Osteocyte (in vitro differentiated cells): ENCODE measurements around the gene ING1. TPM values are rescaled to one million over a fixed set of nuclear protein-coding genes. Genes with fewer than 3 reads are reported as not detected.
"Not testable (repeated sequence)": the region's sequence is repeated elsewhere in the genome, so short reads cannot be mapped to it uniquely, and the experiment has no call there.

Experiments
- DNase-seq: peaks from one replicate; pipeline ENCODE4 v3.0.0; 2021; ENCODE audit warnings: mixed read lengths; ENCODE audit not compliant: unreplicated experiment; ENCODE audit errors: extremely low spot score
- H3K27ac Mint-ChIP-seq: one replicate; pipeline ENCODE4 v1.8.0; 2021; ENCODE audit warnings: mild to moderate bottlenecking, mixed read lengths; ENCODE audit not compliant: unreplicated experiment
- H3K27me3 Mint-ChIP-seq: one replicate; pipeline ENCODE4 v1.8.0; 2021; ENCODE audit warnings: mixed read lengths; ENCODE audit not compliant: unreplicated experiment
- H3K36me3 Mint-ChIP-seq: one replicate; pipeline ENCODE4 v1.8.0; 2021; ENCODE audit warnings: mixed read lengths; ENCODE audit not compliant: unreplicated experiment
- H3K4me1 Mint-ChIP-seq: one replicate; pipeline ENCODE4 v1.8.0; 2021; ENCODE audit warnings: mixed read lengths; ENCODE audit not compliant: unreplicated experiment
- H3K4me3 Mint-ChIP-seq: one replicate; pipeline ENCODE4 v1.8.0; 2021; ENCODE audit warnings: mild to moderate bottlenecking, moderate library complexity, mixed read lengths; ENCODE audit not compliant: unreplicated experiment
- H3K9me3 Mint-ChIP-seq: one replicate; pipeline ENCODE4 v1.8.0; 2021; ENCODE audit warnings: mixed read lengths; ENCODE audit not compliant: unreplicated experiment
- CTCF ChIP-seq: fragments of 200-600 bp; sonication (generic); IDR thresholded peaks from 2 replicates; pipeline ENCODE4 v1.5.0; 2021; ENCODE audit warnings: antibody characterized with exemption, mild to moderate bottlenecking, moderate library complexity
- total RNA-seq: library from RNA; stranded (reverse); gene quantifications from 2 replicates; pipeline ENCODE4 v1.2.1, GENCODE V29; 2021

Gene ING1
- total RNA-seq, 1 donor from 2014 or later = 23.2 TPM

- TF ChIP-seq CTCF = no peak
- Mint-ChIP-seq H3K36me3 (peaks cover 32% of the 10 kb centered on the region), H3K4me3 (no peak overlapping the region), H3K4me1 (peaks cover 34% of the 10 kb centered on the region), H3K27ac (no peak overlapping the region), H3K9me3 (no peaks in the 10 kb centered on the region), H3K27me3 (no peaks in the 10 kb centered on the region)
- no peak for DNase-seq
Measured at GRCh38 chr13:110700641-110701040, 12.9 kb upstream of the ING1 start.

DNA sequence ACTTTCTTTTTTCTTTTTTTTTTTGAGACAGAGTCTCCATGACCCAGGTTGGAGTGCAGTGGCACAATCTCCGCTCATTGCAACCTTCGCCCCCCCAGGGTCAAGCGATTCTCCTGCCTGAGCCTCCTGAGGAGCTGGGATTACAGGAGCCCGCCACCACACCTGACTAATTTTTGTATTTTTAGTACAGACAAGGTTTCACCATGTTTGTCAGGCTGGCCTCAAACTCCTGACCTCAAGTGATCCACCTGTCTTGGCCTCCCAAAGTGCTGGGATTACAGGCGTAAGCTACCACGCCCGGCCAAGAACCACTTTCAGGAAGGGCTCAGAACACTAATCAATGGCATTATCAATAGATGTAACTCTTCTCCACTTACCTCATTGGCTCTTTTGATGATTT is 12.4 kb upstream of the ING1 start:
- DNase-seq, H3K27me3 Mint-ChIP-seq, H3K27ac Mint-ChIP-seq, H3K4me3 Mint-ChIP-seq, H3K9me3 Mint-ChIP-seq: not testable (repeated sequence)
- Mint-ChIP-seq H3K4me1 (peaks cover 34% of the 10 kb centered on the region), H3K36me3 (peaks cover 32% of the 10 kb centered on the region)

- Mint-ChIP-seq H3K27me3 (no peaks in the 10 kb centered on the region), H3K4me3 (peak overlapping the region; percentile 50), H3K9me3 (no peaks in the 10 kb centered on the region), H3K4me1 (peaks cover 40% of the 10 kb centered on the region), H3K27ac (peak overlapping the region; percentile 86), H3K36me3 (peaks cover 27% of the 10 kb centered on the region)
- TF ChIP-seq CTCF = no peak
- DNase-seq = no peak
Measured at GRCh38 chr13:110702089-110702488, 11.4 kb upstream of the ING1 start.

DNA sequence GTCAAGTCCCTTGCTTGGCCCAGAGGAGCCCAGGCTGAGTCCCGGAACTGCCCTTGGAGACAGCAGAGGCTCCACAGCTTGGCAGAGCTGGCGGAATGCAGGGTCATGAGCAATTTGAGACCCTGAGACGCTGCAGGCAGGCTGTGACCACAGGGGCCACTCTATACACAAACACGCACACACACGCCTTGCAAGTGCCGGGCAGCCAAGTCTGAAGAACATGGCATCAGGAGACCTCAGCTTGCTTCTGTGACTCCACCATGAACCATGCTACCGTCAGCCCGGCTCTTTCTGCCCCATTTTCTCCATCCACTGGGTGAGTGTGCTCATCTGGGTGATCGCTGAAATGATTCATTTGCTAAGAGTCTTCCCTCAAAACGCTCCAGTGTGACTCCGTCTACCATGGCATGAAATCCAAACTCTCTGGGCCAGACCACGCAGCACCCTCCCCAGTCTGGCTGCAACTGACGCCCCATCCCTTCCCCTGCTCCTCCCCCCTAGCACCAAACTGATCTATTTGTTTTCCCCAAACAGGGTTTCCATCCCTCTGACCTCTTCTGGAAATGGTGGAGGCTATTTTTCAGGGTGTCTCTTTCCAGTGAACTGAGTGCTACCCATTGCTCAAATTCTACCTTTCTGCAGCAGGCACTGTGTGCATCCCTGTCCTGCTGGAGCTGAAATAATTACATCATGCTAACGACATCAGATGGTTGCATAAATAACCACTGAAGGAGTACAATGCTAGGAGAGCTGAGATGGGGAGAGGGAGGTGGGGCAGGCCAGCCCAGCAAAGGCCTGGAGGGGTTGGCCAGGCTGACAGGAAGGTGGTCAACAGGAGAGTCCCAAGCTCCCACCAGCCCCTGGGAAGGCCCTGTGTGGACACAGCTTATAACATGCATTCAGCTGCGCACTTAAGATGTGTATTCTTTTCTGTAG is 10.6 kb upstream of the ING1 start:
- Mint-ChIP-seq H3K27me3 (no peaks in the 10 kb centered on the region), H3K4me1 (peaks cover 42% of the 10 kb centered on the region), H3K36me3 (peaks cover 24% of the 10 kb centered on the region), H3K27ac (peak overlapping the region; percentile 86), H3K4me3 (peak overlapping the region; percentile 51), H3K9me3 (no peaks in the 10 kb centered on the region)
- no peak for TF ChIP-seq CTCF
- DNase-seq = no peak

DNA sequence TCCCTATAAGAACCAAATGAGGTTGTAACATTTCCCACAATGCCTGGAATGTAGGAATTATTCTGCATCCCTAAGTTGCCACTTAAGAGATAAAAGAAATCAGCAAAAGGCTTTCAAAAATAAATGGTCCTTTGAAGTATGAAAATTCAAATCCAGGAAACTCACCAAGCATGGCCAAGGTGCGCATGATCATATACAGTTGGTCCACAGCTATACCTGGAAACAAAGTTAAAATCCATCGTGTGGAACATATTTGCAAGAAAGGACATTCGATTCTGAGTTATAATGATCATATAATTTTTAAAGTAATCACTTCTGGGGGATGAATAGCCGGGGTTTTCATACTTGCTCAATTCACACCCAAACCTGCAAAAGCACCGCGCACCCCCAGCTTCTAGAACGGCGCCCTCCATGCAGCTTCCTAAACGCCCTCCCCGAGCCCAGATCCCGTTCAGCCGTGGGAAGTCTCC is 8.1 kb upstream of the ING1 start:
- no peak for TF ChIP-seq CTCF
- no peak for DNase-seq
- Mint-ChIP-seq H3K36me3 (peaks cover 7% of the 10 kb centered on the region), H3K27me3 (no peaks in the 10 kb centered on the region), H3K4me1 (peaks cover 42% of the 10 kb centered on the region), H3K27ac (peak overlapping the region; percentile 82), H3K4me3 (peak overlapping the region; percentile 84), H3K9me3 (no peaks in the 10 kb centered on the region)
